Esophagus squamous epithelium (tissue), 4 donors: ENCODE data around the gene ZNF830.

Source experiments
- POLR2A ChIP-seq, 4 donors: fragments of 450-650 bp; IDR thresholded peaks; one replicate each; pipeline ENCODE4 v1.6.1; 2017; ENCODE audit warnings: antibody characterized with exemption in 4 of 4, mild to moderate bottlenecking in 4 of 4, moderate library complexity in 3 of 4
- TF ChIP-seq, protein P1 (sequence below), 6 experiments: fragments of 450-650 bp in 4 of 6; fragments of 200-600 bp in 2 of 6; sonication (generic) in 2 of 6; IDR thresholded peaks; one replicate each; pipeline ENCODE4 v1.5.1; 2016 to 2019; ENCODE audit warnings: antibody characterized with exemption in 6 of 6, mild to moderate bottlenecking in 4 of 6, moderate library complexity in 4 of 6

DNA sequence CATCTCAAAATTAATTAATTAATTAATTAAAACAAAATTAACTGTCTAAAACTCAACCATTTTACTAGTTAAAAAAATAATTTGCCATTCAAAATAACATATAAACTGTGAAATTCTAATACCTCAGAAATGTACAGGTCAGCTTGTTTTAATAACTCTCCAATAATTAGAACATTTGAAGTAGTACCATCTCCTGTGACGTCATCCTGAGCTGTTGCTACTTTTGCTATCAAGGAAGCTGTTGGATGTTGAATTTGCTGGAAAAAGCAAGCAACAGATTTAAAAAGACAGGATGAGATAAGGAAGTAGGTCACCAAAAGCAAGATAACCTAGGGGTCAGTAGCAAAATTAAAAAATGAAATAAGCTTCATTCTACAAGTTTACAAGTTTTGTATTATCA lies 2.9 kb upstream of the ZNF830 start:
- no peak for TF ChIP-seq POLR2A (IDR thresholded peaks at IDR 0.05)
- TF ChIP-seq, protein P1, sequence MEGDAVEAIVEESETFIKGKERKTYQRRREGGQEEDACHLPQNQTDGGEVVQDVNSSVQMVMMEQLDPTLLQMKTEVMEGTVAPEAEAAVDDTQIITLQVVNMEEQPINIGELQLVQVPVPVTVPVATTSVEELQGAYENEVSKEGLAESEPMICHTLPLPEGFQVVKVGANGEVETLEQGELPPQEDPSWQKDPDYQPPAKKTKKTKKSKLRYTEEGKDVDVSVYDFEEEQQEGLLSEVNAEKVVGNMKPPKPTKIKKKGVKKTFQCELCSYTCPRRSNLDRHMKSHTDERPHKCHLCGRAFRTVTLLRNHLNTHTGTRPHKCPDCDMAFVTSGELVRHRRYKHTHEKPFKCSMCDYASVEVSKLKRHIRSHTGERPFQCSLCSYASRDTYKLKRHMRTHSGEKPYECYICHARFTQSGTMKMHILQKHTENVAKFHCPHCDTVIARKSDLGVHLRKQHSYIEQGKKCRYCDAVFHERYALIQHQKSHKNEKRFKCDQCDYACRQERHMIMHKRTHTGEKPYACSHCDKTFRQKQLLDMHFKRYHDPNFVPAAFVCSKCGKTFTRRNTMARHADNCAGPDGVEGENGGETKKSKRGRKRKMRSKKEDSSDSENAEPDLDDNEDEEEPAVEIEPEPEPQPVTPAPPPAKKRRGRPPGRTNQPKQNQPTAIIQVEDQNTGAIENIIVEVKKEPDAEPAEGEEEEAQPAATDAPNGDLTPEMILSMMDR (IDR thresholded peaks at IDR 0.05) = no peak
